ENCODE results near the gene NUAK1.

NUAK1 gene

DNA sequence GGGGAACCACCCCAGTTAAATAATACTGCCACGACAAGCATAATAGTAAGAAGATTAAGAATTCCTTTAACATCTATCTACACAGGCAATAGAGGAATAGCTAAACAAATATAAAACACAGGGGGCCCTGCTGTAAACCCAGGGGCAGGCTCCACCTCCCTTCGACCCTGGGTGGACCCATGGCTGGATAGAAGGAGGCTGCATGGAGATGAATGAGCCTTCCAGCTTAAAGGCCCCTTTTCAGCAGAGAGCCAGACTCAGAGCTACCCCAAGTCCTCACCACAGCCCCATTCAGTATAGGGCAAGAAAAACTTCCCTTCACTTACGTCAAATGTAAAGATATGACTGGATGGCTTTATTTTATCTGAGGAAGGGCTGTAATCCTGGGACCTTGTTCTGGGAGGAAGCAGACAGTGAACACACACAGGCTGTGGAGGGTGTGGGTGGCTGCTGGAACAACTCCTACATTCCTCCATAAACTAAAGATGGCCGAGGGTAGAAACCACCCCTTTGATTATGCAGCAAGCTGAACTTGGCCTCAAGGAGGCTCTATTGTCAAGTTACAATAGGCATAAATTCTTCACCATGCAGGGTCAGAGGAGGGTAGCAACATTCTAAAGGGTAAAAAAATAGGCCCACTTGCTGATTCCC is 30.4 kb downstream of the NUAK1 start:
- no peak for DNase-seq

DNA sequence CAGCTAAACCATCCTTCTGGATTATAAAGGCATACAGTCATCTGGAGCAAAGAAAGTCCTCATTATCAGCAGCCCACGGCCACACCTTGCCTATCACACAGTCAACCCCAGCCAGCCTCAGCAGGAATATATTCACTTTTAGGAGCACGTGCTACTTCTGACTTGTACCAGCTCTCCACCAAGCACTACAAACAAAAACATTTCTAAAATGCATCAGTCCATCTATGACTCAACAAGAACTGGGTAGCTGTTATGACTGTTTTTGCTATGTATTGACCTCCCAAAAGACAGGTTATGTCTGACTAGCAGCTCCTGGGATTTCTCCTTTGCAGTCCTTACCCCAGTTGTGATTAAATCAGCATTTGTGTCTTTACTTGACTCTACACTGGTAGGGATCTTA is 31.2 kb downstream of the NUAK1 start:
- DNase-seq = no peak

GRCh38 chr12:106106892-106107291 is 31.9 kb downstream of the NUAK1 start:
- no peak for DNase-seq

DNA sequence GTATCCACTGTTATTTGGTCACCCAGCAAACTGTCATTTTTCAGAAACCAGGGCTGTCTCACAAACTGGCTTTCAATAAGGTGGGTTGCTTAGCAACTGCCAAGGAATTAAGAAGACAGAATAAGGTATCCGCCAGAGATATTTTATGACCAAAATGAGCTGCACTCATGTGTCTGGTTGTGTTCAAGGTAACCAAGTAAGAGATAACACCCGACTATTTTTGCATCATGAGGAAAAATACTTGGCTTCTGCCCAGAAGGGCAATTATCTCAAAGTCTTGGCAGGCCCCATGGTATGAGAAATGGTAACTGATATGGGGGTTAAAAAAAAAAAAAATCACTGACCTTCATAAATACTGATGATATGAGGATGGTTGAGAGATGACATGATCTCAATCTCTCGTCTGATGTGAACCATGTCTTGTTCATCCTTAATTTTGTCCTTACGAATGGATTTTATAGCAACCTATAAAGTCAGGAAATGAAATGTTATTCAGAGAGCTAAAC is 32.6 kb downstream of the NUAK1 start:
- no peak for DNase-seq

GRCh38 chr12:106101803-106102202 is 37.0 kb downstream of the NUAK1 start:
- no peak for DNase-seq

GRCh38 chr12:106098691-106099200 is 40.0 kb downstream of the NUAK1 start:
- DNase-seq = no peak

DNA sequence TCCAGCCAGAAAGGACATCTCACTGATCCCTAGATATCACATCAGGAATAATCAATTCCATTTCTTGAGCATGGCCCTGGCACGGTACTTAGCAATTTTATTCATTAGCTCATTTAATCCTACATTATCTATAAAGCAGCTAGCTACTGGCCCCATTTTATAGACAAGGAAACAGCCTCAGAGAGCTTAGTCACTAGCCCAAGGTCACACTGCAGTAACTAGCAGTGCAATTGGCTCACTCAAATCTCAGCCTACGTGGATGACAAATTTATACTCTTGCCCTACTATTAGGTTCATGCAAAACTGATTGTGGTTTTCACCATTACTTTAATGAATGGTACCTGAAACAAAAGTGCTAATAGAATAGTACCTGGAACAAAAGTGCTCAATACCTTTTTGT is 41.7 kb downstream of the NUAK1 start:
- no peak for DNase-seq

DNA sequence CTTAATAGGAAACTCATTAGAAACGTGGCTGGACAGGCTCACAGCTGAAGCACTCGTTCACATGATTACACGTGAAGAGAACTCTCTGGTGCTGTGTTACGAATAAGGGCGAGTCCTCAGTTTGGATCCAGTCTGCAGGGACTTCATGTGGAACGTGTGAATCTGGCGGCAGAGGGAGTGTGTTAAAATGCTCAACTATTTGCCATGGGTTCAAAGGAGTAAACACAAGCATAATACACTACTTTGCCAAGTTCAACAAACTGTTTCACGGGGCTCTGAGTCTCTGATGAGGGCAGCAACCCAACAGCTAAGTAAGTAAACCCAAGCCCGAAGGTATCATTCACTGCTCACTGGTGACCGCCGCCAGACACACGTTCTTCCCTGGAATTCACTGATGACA is 42.4 kb downstream of the NUAK1 start:
- DNase-seq = no peak

DNA sequence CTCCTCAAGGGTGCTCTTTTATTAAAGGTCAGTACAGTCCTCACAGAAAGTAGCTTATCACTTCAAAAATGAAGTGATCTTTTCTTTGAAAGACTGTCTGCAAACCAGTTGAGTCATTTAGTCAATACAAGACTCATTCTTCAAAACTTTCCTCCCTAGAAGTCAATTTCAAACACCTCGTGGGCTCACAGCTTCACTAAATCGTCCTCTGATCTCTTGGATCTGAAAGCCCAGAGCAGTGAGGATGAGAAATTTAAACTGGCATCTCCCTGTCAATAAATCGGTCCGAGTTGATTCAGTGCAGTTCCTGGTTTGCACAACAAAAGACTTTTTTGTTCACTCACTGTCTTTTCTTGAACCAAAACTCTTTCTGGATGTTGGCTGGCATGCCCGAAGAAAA is 44.5 kb downstream of the NUAK1 start:
- DNase-seq = no peak

GRCh38 chr12:106093246-106093645 is 45.5 kb downstream of the NUAK1 start:
- DNase-seq = no peak

DNA sequence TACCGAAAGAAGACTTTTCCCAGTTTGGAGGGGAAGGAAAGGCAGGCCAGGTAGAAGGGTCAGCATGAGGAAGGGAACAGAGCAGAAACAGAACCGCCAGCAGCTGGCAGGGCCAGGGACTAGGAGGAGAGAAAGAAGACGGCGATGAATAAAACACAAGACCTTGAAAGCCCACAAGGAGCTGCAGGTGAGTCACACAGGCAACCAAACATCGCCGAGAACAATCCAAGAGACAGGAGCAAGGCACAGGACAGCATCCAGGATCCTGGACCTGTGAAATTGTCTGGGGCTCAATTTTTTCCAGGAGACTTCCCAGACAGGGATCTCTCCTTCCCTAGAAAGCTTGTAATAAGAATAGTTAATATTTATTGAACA is 47.3 kb downstream of the NUAK1 start:
- DNase-seq = no peak

GRCh38 chr12:106090591-106091445 is 47.9 kb downstream of the NUAK1 start:
- DNase-seq = no peak

DNA sequence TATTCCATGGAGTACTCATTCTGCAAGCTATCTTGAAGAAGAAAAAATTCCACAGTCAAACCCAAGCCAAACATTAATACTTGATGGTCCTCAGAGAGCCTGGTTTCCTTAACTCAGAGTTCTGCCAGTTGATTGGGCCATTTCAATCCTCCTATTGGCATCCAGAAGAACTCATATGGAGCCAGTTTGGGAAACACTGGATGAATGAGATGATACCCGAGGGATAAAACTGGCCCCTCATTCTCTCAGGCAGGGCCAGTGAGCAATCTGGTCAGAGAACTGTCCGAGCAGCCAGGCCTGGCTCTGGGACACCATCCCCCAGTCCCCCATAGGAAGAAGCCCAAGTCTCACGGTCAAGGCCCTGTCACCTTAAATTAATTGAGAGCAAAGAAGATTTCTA is 48.8 kb downstream of the NUAK1 start:
- DNase-seq = no peak

DNA sequence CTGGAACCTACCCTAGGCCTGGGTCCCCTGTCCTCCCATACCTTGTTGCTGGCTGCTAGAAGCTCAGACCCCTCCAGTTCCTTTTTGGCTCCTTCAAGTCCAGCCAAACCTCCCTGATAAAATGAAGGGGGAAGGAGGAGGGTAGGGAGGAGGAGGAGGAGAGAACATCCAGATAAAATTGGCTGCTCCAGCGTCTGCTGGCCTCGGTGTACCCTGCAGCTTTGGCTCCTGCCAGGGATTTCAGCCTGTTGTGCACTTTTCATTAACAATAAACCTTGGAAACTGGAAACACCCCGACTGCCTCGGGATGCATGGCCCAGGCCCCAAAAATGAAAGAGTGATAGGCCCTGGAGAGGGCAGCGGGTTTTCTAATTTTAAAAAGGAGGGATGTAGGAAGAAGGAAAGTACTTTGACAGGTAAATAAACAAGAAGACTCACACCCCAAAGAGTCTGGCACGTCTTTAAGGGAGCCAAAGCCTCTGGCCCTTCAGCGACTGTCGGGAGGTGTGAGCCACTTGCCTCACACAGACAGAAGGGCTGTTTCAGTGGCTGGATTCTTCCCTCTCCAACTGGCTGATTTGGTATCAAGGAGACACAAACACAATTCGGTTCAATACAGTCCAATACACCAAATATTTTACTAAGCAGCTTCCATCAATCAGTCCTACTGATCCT is 49.8 kb downstream of the NUAK1 start:
- no peak for DNase-seq

DNA sequence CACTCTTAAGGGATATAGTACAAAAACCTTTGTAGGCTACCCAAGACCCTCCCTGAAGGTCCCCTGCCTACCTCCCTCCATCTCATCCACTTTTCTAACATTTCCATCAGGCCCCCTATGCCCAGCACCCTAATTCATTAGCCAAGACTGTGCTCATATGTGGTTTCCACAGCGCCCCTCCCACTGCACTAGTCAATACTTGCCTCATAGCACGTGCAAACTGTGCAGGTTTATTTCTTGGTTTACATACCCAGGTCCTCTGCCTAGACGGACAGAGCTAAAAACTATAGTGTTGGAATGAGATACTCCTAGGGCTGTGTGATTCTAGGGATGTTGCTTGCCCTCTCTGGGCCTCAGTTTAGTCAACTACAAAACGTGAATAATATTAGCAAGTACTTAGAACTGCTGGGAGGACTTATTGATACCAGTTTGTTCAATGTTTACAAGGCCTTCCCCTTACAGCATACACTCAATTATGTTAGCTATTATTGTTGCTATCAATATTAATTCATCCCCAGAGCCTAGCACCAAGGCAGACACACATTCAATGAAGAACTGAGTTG is 50.4 kb downstream of the NUAK1 start:
- DNase-seq = no peak

DNA sequence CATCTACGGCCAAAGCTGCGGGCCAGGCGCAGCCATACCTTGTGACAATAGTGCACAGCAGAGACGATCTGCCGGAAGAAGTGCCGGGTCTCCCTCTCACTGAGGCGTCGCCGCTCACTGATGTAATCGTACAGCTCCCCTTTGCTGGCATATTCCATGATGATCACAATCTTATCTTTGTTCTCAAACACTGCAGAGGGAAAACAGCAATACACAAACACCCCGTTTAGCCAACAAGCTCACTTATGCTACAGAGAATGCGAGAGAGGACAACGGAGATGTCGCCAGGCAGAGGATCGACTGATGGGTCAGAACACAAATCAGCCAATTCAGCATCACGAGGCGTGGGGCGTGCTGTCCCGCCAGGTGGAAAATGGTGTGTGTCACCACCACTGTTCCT is 52.1 kb downstream of the NUAK1 start:
- DNase-seq = no peak

DNA sequence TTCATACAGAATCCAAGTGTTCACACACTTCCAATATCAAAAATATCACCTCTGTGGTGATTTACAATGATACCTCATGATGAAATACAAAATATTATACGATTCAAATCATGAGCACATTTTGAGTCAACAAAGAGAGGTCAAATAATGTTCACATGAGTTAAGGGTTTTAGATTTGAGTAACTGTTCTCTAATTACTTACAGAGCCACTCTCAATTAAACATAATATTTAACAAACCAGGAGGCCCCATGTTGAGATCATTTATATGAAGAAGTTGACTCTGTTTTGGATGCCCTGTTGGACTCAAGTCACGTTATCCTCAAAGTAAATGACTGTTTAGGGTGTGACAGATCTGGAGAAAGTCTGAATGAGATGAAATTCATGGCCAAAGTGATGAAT is 53.5 kb downstream of the NUAK1 start:
- no peak for DNase-seq

- no peak for DNase-seq
Measured at GRCh38 chr12:106084759-106085158, 54.0 kb downstream of the NUAK1 start.

- DNase-seq = no peak
Measured at GRCh38 chr12:106084014-106084671, 54.6 kb downstream of the NUAK1 start.

GRCh38 chr12:106082216-106083175 is 56.3 kb downstream of the NUAK1 start:
- DNase-seq = no peak

DNA sequence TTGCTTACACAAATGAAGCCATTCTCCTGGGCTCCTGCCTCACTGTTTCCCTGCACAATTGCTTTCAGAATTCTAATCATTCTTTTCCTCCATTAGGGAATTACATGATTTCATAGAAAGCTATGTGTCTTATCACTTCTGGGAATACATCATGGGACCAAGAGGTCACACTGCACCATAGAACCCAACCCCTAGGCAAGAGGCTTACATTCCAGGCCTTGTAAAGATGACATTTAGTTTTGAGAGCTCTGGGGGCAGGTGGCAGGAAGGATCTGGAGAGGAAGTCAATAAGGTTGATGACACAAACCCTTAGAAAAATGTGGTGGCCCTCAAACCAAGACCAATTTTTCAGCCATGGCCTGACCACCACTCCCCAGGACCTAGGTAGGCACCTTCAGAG is 57.1 kb downstream of the NUAK1 start:
- DNase-seq = no peak

DNA sequence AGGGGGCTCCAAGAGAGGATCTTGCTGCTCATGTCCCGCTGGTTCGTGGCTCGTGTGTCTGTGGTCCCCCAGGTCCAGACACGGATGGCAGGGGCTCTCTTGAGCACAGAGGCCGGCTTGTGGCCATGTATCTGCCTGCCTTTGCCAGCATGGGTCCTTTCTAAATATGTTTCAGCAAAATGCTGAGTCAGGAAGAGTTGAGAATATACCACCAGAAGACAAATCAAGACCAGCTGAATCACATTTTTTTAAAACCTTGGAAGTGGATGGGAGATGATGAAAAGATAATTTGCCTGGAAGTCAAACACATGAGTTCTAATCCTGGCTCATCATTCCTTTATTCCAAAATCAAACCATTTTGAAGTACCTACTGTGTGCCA is 58.0 kb downstream of the NUAK1 start:
- no peak for DNase-seq
